ENCODE measurements around the gene MST1.
"Not testable (repeated sequence)": the region's sequence is repeated elsewhere in the genome, so short reads cannot be mapped to it uniquely, and the experiment has no call there.

Gene MST1

DNA sequence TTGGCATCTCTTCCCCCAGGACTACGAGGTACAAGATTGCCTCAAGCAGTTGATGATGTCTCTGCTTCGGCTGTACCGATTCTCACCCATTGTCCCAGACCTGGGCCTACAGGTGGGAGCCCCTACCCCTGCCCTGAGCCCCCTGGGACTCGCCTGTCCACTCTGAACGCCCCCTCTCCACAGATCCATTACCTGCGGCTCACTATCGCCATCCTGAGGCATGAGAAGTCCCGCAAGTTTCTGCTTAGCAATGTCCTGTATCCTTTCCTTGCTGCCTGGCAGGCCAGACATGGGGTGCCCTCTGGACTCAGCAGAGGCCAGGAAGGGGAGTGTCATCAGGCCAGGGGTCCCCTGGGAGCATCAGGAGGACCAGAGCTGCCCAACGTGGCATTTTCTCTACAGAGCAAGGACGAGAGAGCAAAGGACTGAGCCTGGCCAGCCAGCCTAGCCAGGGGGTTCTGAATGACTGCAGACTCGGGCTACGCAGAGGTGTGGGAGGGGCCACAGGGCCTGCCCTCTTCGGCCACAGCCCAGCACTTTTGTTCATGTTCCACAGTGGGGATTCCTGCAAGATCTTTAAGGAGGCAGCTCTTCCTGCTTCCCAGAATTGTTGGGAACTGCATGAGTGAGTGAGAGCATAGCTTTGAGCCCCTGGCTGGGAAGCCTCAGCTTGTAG lies 11.3 kb upstream of the MST1 start:
- no peak for DNase-seq

DNA sequence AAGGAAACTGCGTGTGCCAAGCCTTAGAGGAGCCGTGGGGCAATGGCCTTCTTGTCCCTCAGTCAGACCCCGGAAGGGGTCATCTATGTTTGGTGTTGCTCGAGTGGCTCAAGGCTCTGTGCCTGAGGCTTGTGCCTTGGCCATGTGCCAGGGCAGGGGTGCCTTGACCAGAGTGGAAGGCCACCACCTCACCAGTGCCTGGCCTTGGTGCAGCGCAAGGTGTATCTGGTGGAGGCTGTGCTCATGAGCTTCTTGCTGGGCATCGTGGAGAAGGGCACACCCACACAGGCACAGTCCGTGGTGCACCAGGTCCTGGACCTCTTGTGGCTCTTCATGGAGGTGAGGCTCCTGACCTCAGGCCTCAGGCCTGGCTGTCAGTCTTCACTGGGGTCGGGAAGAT lies 10.7 kb upstream of the MST1 start:
- DNase-seq, result no peak

GRCh38 chr3:49699281-49699979 lies 10.2 kb upstream of the MST1 start:
- DNase-seq, result no peak

GRCh38 chr3:49695350-49696015 lies 6.2 kb upstream of the MST1 start:
- not testable (repeated sequence) for DNase-seq

DNA sequence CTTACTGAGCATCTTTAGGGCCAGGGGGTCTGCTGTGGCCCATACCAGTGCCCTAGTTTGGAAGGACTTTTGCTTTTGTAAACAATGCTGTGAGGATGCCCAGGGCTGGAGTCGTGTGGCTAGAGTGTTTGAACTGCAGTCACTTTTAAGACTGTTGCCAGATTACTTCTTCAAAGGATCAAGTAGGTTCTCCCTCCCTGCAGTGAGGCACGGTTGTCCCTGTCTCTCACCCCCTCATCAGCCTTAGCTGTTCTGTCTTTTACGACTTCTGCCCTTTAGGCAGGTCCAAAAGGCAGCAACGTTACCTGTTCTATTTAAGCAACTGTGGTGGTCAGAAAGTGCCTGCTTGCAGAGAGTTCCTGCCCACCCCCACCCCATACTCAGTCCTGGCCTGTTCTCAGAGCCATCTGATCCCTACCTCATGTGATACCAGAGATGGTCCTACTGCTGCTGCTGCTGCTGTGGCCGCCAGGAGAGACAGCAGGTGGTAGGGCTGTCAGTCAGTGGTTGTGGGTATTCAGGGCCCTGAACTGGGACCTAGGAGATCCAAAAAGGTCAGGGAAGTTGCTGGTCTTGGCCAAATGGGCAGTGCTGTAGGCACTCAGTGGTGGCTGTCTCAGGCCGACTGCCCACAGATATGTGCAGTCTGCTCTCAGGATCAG lies 5.3 kb upstream of the MST1 start:
- DNase-seq, result not testable (repeated sequence)

GRCh38 chr3:49691481-49691880 lies 2.2 kb upstream of the MST1 start:
- not testable (repeated sequence) for DNase-seq

DNA sequence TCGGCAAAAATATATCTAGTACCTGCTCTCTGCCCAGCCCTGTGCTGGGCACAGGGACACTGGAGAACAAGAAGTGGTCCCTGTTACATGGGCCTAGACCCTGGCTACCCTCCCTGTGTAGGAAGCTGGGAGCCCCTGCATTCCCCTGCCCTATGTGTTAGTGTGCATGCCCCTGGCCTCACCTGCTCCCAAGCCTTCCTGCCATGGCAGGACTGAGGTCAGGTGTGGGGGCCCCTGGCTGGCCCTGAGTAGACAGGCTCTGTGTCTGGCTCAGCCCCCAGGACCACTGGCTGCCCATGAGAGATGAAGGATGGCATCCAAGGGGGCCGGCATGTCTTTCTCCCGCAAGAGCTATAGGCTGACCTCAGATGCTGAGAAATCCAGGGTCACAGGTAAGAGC lies 1.6 kb upstream of the MST1 start:
- DNase-seq, result not testable (repeated sequence)

DNA sequence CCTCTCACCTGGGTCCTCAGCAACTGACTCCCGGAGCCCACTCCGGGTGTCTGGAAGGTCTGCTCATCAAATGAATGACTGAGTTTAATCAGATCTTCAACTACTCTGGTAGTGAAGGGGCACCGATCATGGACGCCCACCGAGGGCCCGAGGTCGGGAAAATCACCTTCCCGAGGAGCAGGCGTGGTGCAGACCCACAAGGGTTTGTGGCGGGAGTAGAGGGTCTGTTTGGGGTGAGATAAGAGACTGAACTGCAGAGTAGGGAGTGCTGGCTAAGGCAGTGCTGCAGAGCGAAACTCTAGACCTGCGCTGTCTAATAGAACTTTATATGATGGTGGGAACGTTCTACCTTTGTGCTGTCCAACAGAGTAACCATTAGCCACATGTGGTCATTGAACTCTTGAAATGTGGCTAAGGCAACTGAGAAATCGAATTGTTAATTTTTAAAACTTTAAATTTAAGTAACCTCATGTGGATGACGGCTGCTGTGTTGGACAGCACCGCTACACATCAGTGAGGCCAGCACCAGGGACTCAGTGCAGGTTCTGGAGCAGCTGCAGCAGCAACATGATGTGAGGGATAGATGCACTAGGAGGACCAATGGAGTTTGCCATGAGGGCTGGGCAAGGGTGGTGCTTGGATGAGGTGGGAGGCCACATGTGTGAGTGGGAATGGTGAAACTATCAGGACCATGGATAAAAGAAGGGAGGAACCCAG lies 792 bp upstream of the MST1 start:
- not testable (repeated sequence) for DNase-seq

GRCh38 chr3:49688338-49689045 lies 782 bp downstream of the MST1 start:
- DNase-seq, result not testable (repeated sequence)

DNA sequence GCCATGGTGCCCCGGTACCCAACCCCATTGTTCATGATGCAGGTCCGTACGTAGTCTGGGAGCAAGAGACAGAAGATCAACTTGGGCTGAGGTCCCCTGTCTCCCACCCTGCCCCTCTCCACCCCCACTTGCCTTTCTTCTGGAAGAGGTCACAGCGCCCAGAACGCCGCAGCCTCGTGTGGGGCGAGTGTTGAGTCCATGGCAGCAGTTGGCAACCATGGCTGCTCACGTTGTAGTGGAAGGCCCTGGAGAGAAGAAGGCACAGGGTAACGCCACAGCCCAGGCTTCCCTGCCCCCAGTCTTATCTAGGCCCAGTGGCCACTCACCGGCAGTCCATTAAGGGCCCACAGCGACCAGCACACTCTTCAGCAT lies 1.9 kb downstream of the MST1 start:
- DNase-seq, result not testable (repeated sequence)

- not testable (repeated sequence) for DNase-seq
Measured at GRCh38 chr3:49686769-49687423, 2.4 kb downstream of the MST1 start.

GRCh38 chr3:49686346-49686745 lies 2.9 kb downstream of the MST1 start:
- not testable (repeated sequence) for DNase-seq

DNA sequence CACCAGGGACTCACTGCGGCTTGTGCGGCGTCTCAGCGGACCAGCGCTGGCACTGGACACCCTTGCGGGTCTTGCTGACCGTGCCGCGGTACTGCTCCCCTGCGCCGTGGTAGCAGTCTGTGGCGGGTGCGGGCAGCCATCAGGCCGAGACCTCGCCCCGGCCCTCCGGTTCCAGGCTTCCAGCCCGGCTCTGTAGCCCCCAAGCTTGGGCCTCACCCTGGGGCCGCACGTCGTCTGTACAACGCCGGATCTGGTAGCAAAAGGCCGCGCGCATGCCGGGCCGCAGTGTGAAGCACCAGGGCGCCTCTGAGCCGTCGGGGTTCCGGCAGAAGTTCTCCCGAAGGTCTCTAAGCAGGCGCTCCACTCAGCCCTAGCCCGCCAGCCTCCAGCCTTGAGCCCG lies 3.4 kb downstream of the MST1 start:
- DNase-seq, result not testable (repeated sequence)

GRCh38 chr3:49685103-49685502 lies 4.2 kb downstream of the MST1 start:
- not testable (repeated sequence) for DNase-seq

- not testable (repeated sequence) for DNase-seq
Measured at GRCh38 chr3:49684453-49684852, 4.8 kb downstream of the MST1 start.

DNA sequence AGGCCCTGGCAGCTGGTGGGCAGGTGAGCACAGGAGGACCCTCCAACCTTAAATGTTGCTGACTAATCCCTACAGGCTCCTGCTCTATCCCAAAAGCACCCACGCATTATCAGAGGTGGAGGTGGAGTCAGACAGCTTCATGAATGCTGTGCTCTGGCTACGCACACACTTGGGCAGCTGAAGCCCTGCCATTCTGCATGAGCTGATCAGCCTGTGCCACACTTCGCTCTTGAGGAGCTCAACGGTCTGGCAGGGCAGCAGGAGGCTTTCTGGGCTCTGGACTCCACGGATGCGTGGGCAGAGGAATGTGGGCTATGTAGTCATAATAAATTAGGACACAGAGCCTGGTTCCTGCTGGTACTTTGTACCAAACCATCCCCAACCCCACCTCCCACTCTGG lies 6.1 kb downstream of the MST1 start:
- DNase-seq, result no peak

GRCh38 chr3:49681543-49681942 lies 7.7 kb downstream of the MST1 start:
- DNase-seq, result no peak

GRCh38 chr3:49681232-49681522 lies 8.1 kb downstream of the MST1 start:
- DNase-seq, result no peak

GRCh38 chr3:49680493-49681231 lies 8.6 kb downstream of the MST1 start:
- DNase-seq, result no peak

GRCh38 chr3:49675912-49676311 lies 13.4 kb downstream of the MST1 start:
- no peak for DNase-seq

DNA sequence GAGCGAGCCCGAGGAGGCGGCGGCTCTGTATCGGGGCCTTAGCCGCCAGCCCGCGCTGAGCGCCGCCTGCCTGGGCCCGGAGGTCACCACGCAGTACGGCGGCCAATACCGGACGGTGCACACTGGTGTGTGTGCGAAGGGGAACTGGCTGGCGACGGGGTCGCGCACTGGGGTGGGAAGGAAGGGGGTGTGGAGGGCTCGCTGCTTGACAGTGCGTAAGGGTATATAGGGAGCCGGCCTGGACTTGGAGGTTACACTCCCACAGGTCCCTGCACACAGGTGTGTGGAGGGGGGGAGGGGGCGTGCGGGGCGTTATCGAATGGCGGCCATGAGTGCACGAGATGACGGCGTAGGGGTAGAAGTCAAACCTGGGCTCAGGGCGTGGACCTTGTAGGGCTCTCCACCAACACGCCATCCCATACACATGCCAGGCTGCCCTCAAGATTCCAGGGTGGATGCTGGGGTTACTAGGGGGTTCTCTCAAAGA lies 14.7 kb downstream of the MST1 start:
- no peak for DNase-seq
